GM19043 (cell line): ENCODE results near the gene ANO8.
"Not testable (repeated sequence)": the region's sequence is repeated elsewhere in the genome, so short reads cannot be mapped to it uniquely, and the experiment has no call there.

Source experiments
- ATAC-seq: cut with Tn5 transposase; IDR thresholded peaks from one replicate; pipeline ENCODE4 v1.9.1; 2021; ENCODE audit warnings: low read depth; ENCODE audit not compliant: unreplicated experiment

The ANO8 gene

GRCh38 chr19:17334414-17335409 lies at the start of gene ANO8:
TSS of gene ANO8 (minus strand) at chr19:17334855. CDS start at chr19:17334670, 185 bp downstream.
- ATAC-seq: no peak

DNA sequence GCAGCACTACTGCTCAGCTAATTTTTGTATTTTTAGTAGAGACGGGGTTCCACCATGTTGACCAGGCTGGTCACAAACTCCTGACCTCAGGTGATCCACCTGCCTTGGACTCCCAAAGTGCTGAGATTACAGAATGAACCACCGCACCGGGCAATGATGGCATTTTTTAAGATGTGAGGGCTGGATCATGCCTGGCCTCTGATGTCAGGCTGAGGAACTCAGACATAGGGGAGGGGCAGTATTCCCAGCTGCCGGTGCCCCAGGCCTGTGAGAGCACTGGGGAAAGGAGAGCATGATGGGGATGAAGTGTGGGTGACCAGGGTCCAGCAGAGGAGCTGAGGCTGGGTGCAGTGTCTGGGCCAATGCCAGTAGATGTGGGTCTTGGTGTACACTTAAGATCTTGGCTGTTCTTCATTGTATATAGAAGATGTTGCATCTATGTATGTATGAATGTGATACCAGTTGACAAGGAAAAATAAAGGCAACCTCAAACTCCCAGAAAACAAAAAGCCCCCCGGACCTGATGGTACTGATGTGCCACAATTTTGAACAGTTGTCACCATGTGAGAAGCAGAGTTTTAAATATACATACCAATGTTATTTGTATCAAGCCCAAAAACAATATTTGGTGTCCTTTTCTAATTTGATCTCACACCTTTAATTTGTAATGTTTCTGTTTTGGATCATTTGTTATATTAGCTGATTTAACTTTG lies 45.9 kb upstream of the ANO8 start:
- no peak for ATAC-seq

GRCh38 chr19:17379221-17379631 lies 44.6 kb upstream of the ANO8 start:
- ATAC-seq: no peak

DNA sequence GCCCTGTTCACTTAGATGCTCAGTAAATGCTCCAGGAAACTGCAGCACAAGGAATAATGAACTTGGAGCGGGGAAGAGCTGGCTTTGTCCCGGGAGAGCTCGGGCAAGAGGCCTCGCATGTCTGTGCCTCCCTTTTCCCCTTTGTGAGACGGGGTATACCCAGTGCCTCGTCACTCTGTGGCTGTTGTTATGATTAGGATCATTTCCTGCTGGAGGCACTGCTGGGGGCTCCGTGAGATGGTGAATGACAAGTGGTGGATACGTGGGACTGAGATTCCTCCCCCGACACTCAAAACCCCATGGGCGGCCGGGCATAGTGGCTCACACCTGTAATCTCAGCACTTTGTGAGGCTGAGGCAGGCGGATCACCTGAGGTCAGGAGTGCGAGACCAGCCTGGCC lies 43.6 kb upstream of the ANO8 start:
- ATAC-seq: no peak

DNA sequence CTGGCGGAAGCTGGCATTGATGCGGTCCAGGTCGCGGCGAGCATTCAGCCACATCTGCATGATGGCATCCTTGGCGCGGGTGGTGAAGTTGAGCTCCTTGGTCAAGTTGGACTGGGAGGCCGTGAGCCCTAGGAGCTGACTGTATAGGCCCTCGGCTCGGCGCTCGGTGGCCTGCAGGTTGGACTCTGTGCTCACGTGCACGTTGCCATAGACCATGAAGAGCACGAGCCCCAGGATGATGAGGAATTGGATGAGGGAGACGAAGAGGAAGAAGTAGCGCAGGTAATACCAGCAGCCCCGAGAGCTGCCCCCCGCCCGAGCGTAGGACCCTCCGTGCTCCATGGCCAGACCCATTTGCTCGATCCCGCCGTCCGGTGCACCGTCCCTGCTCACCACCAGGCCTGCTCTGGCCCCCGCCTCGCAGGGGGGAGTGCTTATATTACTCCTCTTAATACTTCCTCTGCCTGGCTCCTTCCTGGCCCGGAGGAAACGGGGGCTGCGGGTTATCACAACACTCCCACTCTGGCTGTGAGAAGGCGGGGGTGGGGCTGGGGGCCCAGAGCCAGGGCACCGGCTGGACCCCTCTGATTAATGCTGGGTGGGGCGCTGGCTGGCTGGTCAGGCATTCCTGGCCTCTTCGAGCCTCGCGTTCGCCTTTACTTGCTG lies 42.4 kb upstream of the ANO8 start, which contains the start of gene PLVAP:
PLVAP (minus strand) TSS at position 408 of the 666 bp plus-strand sequence; CDS start at position 354, 54 bp downstream.
- ATAC-seq: no peak

DNA sequence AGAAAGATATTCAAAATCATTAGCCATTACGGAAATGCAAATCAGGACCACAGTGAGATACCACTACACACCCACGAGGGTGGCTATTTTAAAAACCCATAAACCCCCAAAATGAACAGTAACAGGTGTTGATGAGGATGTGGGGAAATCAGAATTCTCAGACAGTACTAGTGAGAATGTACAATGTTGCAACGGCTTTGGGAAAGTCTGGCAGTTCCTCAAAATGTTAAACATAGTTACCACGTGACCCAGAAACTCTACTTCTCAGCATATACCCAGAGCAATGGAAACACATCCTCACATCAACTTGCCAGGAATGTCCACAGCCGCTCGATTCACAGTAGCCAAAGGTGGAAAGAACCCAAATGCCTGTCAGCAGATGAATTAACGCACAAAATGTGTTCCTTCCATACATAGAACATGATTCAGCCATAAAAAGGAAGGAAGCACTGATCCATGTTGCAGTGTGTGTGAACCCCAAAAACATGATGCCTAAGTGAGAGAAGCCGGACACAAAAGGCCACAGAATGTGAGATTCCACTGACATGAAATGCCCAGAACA lies 35.5 kb upstream of the ANO8 start:
- peak; percentile 61 for ATAC-seq

DNA sequence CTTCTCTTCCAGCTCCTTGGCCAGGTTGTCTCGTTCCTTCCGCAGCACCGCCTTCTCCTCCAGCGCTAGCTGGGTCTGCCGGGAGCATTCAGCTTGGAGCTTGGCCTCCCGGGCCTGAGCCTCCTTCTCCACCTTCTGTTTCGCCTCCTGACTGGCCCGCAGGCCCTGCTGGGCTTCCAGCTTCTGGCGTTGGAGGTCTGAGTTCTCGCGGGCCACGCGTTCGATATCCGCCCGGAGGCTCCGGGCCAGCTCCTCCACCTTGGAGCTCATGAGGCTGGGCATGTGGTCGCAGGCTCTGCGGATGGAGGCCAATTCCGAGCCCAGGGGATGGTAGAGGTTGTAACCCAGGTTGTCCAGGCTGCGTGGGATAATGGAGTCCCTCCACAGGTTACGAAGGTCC lies 30.7 kb upstream of the ANO8 start:
- no peak for ATAC-seq

- not testable (repeated sequence) for ATAC-seq
Measured at GRCh38 chr19:17363852-17364605, 29.4 kb upstream of the ANO8 start.

DNA sequence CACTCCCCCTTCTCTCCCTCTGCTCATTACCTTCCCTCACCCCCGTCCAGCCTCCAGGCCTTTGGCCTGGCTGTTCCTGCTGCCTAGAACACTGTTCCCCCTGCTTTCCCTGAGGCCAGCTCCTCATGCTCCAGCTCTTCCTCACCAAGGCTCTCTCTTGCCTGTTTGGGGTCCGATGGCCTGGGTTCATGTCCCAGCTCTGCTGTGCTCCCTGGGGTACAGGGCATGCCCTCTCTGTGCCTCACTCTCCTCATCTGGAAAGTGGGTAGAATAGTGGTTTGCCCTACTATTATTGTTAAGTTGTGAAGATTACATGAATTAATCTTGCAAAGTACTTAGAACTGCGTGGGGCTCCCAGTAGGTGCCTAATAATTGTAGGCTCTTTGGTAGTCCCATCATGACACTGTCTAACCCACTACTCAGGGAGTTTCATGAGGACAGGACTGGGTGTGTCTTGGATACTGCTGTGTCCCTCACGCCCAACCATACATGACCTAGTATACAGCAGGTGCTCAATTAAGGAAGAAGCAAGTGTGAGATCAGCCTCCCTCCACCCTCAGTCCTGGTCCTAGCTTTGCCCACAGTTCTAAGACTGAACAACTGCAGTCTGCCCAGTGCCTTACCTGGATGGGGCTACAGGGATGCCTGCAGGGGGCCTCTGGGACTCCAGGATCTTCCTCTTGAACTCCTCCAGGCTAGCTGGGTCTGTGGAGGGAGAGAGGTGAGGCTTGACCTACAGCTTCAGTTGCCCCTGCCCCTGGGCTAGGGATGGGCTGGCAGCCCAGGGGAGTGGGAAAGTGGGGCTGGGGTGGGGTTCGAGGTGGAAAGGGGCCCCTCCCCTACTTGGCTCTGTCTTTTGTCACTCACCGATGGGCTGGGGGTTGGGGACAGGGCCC lies 25.5 kb upstream of the ANO8 start:
- no peak for ATAC-seq

DNA sequence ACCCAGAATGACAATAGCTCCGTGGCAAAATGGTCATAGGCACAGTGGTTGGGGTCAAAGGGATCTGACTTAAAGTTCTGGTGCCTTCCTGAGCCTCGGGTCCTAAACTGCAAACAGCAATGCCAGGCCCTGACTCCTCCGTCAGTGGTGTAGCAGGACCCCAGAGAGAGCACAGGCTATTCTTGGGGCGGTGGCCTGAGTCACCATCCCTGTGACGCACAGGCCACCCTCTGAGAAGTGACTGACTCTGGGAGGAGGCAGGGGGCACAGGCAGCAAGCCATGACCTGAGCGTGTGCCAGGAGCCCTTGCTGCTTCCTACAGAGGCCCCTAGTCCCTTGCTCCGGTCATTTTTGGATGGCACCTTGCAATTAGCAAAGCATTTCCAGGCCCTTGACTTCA lies 23.7 kb upstream of the ANO8 start:
- no peak for ATAC-seq

- ATAC-seq: no peak
Measured at GRCh38 chr19:17357724-17358123, 23.1 kb upstream of the ANO8 start.

DNA sequence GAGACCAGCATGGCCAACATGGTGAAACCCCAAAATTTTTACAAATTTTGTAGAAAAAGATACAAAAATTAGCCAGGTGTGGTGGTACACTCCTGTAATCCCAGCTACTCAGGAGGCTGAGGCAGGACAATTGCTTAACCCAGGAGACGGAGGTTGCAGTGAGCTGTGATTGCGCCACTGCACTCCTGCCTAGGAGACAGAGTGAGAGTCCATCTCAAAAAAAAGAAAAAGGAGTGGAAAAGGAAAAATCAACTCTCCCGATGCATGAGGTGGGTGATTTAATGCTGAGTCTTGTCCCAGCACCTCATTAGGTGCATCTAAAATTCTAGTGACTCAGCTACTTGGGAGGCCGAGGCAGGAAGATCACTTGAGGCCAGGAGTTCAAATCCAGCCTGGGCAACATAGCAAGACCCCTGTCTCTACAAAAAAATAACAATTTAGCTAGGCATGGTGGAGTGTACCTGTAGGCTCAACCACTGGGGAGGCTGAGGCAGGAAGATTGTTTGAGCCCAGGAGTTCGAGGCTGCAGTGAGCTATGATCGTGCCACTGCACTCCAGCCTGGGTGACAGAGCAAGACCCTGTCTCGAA lies 22.5 kb upstream of the ANO8 start:
- no peak for ATAC-seq

DNA sequence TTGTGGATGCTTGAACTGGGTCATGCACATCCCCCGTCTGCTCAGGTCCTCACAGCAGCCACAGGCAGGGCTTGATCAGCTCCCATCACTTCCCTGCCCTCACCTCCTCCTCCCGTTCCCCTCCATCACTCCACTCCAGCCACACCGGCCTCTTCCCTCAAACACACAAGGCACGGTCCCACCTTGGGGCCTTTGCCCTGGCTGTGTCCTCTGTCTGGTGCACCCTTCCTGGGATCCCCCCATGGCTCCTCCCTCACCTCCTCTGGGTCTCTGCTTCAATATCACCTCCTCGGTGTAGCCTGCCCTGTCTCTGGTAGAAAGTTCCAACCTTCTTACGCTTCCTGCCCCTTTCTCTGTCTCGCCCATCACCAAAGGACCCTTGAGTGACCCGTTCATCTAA lies 18.7 kb upstream of the ANO8 start:
- no peak for ATAC-seq

GRCh38 chr19:17352608-17353280 lies 18.1 kb upstream of the ANO8 start:
- no peak for ATAC-seq

DNA sequence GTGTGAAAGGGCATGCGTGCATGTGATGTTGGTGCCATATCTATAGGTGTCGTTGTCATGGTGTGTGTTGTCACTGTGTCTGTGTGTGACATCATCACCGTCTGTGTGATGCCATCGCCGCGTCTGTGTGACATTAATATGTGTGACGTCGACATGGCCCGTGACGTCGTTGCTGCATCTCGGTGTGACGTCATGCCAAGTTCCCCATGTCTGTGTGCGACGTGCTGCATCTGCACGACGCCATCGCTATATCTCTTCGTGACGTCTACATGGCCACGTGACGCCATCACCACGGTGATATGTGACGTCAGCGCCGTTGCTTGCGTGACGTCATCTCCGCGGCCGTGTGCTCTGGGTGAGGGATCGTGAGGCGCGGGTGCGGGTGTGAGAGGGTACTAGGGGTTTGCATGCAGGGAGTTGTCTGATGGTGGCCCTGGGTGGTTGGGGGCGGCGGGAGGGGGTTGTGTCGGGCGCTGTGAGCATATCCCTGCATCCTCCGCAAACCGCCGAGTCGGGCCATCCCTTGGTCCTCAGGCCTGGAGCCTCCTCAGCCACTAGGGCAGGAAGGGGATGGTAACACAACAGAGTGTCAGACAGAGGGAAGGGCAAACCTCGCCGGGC lies 17.3 kb upstream of the ANO8 start:
- ATAC-seq: no peak

DNA sequence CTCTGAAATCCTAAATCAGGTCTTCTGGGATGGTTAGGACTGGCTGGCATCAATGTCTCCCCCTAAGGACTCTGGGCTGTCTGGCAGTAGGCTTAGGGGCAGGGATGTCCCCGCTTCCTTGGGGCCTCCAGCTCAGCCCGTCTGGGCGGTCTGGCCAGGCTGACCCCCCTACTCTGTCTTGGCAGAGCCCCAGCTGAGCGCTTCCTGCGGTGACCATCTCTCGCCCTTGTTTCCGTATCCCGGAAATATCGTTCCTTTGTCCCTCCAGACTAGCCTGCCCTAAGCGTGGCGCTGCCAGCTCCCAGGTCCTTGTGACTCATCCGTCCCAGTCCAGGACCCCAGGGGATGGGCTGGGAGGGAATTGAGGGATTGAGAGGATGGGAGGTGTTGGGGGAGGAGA lies 14.0 kb upstream of the ANO8 start:
- ATAC-seq: no peak

DNA sequence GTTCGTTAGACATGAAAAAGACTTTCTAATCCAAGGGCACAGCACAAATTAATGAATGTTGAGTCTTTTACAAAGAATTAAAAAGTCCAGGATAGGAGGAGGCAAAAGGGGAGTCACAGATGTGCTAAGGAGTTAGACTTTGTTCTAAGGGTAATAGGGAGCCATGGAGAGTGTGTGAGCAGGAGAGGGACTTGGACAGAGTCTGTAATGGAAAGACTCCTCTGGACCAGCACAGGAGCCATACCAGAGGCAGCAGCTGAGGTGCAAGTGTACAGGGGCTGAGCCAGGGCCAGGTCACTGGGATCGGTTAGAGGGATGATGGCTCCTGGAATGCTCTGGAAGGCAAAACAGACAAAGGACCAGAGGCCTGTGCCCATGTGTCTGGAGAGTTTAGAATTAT lies 13.2 kb upstream of the ANO8 start:
- no peak for ATAC-seq

DNA sequence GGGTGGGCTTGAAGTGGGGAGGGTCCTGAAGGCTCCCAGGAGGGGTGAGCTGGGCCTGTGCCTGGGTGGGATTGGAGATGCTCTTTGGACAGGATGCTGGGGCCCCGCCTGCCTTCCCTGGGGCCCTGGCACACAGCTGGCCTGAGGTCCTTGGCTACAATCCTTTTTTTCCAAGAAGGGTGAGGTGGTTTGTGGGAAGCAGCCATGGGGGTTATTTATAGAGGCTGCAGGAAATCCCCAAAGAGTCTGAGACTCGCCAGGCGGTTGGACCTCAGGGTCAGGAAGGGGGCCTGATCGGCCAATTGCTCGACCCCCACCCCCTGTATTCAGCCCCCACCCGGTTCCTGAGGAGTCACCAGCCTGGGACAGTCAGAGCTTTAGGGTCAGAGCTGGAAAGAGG lies 12.7 kb upstream of the ANO8 start:
- ATAC-seq: no peak
